SK-N-SH (cell line): ENCODE results near the gene LCN2. TPM values are rescaled to one million over a fixed set of nuclear protein-coding genes. Genes with fewer than 3 reads are reported as not detected.

Source experiments
- CTCF ChIA-PET: fragments of 300-600, 350-600 bp; formaldehyde crosslinking; extraction: SDS; loops from one replicate; lab custom pipeline; 2021; lab: Yijun Ruan, JAX
- POLR2A ChIA-PET: fragments of 350-600 bp; sonication (Branson Sonifier 250); formaldehyde crosslinking; extraction: SDS; loops from one replicate; lab custom pipeline; 2020; ENCODE audit warnings: antibody characterized with exemption, inconsistent platforms; lab: Yijun Ruan, JAX
- DNase-seq: peaks from one replicate; pipeline ENCODE4 v3.0.0; 2012
- H2AFZ ChIP-seq: fragments of 200-600 bp; sonication (generic); 2 replicates; pipeline ENCODE4 v1.8.1; 2016; ENCODE audit warnings: antibody characterized with exemption, mild to moderate bottlenecking, low read depth
- H3F3A ChIP-seq: fragments of 200-600 bp; sonication (generic); replicated peaks from 2 replicates; pipeline ENCODE3; 2016; ENCODE audit warnings: antibody characterized with exemption, mild to moderate bottlenecking; ENCODE audit not compliant: insufficient read depth
- H3K27ac ChIP-seq, 2 experiments: fragments of 200-500 bp in 1 of 2; fragments of 200-600 bp in 1 of 2; sonication (Bioruptor generic) in 1 of 2; sonication (generic), shearing (Covaris generic) in 1 of 2; 2 replicates each; pipeline versions ENCODE4 v1.5.1 to v1.6.1; 2014 to 2016; ENCODE audit warnings: low read depth in 2 of 2, inconsistent platforms in 1 of 2, low read length in 1 of 2, mild to moderate bottlenecking in 1 of 2, mixed read lengths in 1 of 2
- H3K27me3 ChIP-seq: fragments of 200-600 bp; sonication (generic), shearing (Covaris generic); 2 replicates; pipeline ENCODE4 v1.6.1; 2016; ENCODE audit warnings: mixed run types; ENCODE audit not compliant: insufficient read depth
- H3K36me3 ChIP-seq, 2 experiments: fragments of 200-500 bp in 1 of 2; fragments of 200-600 bp in 1 of 2; sonication (Bioruptor generic) in 1 of 2; sonication (generic) in 1 of 2; replicated peaks in 1 of 2; 2 replicates each; pipeline versions ENCODE3 to v1.5.1; 2014 to 2016; ENCODE audit warnings: low read length in 1 of 2, mild to moderate bottlenecking in 1 of 2; ENCODE audit not compliant: insufficient read depth in 2 of 2, control insufficient read depth in 1 of 2
- H3K4me1 ChIP-seq, 2 experiments: fragments of 200-500 bp in 1 of 2; fragments of 200-600 bp in 1 of 2; sonication (Bioruptor generic) in 1 of 2; sonication (generic), shearing (Covaris generic) in 1 of 2; 2 replicates each; pipeline versions ENCODE4 v1.5.1 to v1.6.1; 2014 to 2016; ENCODE audit warnings: low read depth in 1 of 2, low read length in 1 of 2, mixed run types in 1 of 2; ENCODE audit not compliant: insufficient read depth in 2 of 2, control insufficient read depth in 1 of 2
- H3K4me2 ChIP-seq: fragments of 200-600 bp; sonication (generic), shearing (Covaris generic); 2 replicates; pipeline ENCODE4 v1.6.1; 2017; ENCODE audit warnings: mixed run types
- H3K4me3 ChIP-seq, 2 experiments: fragments of 200-500 bp in 1 of 2; fragments of 200-600 bp in 1 of 2; sonication (Bioruptor generic) in 1 of 2; sonication (generic), shearing (Covaris generic) in 1 of 2; 2 replicates each; pipeline versions ENCODE4 v1.5.1 to v1.8.1; 2014 to 2016; ENCODE audit warnings: low read depth in 2 of 2, inconsistent platforms in 1 of 2, low read length in 1 of 2, mild to moderate bottlenecking in 1 of 2, mixed read lengths in 1 of 2, moderate library complexity in 1 of 2
- H3K79me2 ChIP-seq: fragments of 200-600 bp; sonication (generic); 2 replicates; pipeline ENCODE4 v1.8.1; 2017; ENCODE audit warnings: mild to moderate bottlenecking; ENCODE audit not compliant: insufficient read depth
- H3K9ac ChIP-seq: fragments of 200-600 bp; sonication (generic); 2 replicates; pipeline ENCODE4 v1.6.1; 2017; ENCODE audit warnings: mixed run types
- H3K9me2 ChIP-seq: fragments of 200-600 bp; sonication (generic); 2 replicates; pipeline ENCODE4 v1.6.1; 2017; ENCODE audit warnings: mixed run types
- H3K9me3 ChIP-seq: fragments of 200-600 bp; sonication (generic); 2 replicates; pipeline ENCODE4 v1.6.1; 2017; ENCODE audit warnings: mixed run types, mild to moderate bottlenecking, moderate library complexity
- H4K20me1 ChIP-seq: fragments of 200-600 bp; sonication (generic); 2 replicates; pipeline ENCODE4 v1.6.1; 2017; ENCODE audit warnings: mild to moderate bottlenecking, mixed run types; ENCODE audit not compliant: insufficient read depth
- CHD2 ChIP-seq: fragments of 150-350 bp; IDR thresholded peaks from 2 replicates; pipeline ENCODE4 v1.6.1; 2018; ENCODE audit warnings: low read length; ENCODE audit not compliant: partially characterized antibody
- CTCF ChIP-seq: fragments of 200-600 bp; sonication (generic); IDR thresholded peaks from 2 replicates; pipeline ENCODE4 v1.6.1; 2017; ENCODE audit warnings: antibody characterized with exemption, mild to moderate bottlenecking, moderate library complexity
- ELF1 ChIP-seq: IDR thresholded peaks from 2 replicates; pipeline ENCODE4 v1.4.0; 2012
- EP300 ChIP-seq, 2 experiments: IDR thresholded peaks; 2 replicates each; pipeline versions ENCODE4 v1.4.0 to v1.6.1; 2012; ENCODE audit warnings: borderline replicate concordance in 1 of 2, low read depth in 1 of 2, low read length in 1 of 2
- EZH2phosphoT487 ChIP-seq: fragments of 200-600 bp; sonication (generic); IDR thresholded peaks from 2 replicates; pipeline ENCODE4 v1.6.1; 2017; ENCODE audit warnings: low read depth, mixed run types, mild to moderate bottlenecking, antibody characterized with exemption, moderate library complexity, borderline replicate concordance
- FOXJ3 ChIP-seq: sonication (generic); formaldehyde crosslinking; IDR thresholded peaks from 2 replicates; pipeline ENCODE4 v1.5.1; 2020; ENCODE audit warnings: mild to moderate bottlenecking, missing genetic modification reagents
- MEF2A ChIP-seq: IDR thresholded peaks from 2 replicates; pipeline ENCODE4 v1.4.0; 2012; ENCODE audit warnings: low read depth, borderline replicate concordance
- POLR2AphosphoS5 ChIP-seq: IDR thresholded peaks from 2 replicates; pipeline ENCODE4 v1.6.1; 2012; ENCODE audit warnings: low read depth, low read length
- RAD21 ChIP-seq: IDR thresholded peaks from 2 replicates; pipeline ENCODE4 v1.6.1; 2012; ENCODE audit warnings: mild to moderate bottlenecking, low read length
- RFX5 ChIP-seq: IDR thresholded peaks from 2 replicates; pipeline ENCODE4 v1.6.1; 2012; ENCODE audit warnings: mild to moderate bottlenecking, improper control_type of control experiment, low read length
- SMC3 ChIP-seq: IDR thresholded peaks from 2 replicates; pipeline ENCODE4 v1.6.1; 2012; ENCODE audit warnings: low read depth, low read length, improper control_type of control experiment
- TEAD4 ChIP-seq: IDR thresholded peaks from 2 replicates; pipeline ENCODE4 v1.4.0; 2012; ENCODE audit warnings: mild to moderate bottlenecking, borderline replicate concordance; ENCODE audit not compliant: insufficient read depth
- USF1 ChIP-seq: IDR thresholded peaks from 2 replicates; pipeline ENCODE4 v1.4.0; 2012; ENCODE audit warnings: low read depth, borderline replicate concordance
- USF2 ChIP-seq: fragments of 150-350 bp; IDR thresholded peaks from 2 replicates; pipeline ENCODE4 v1.6.1; 2017; ENCODE audit warnings: antibody characterized with exemption, low read length, low read depth, borderline replicate concordance
- YY1 ChIP-seq: IDR thresholded peaks from 2 replicates; pipeline ENCODE4 v1.4.0; 2012; ENCODE audit warnings: low read depth, mild to moderate bottlenecking
- WGBS: methylation state at CpG from one replicate; pipeline ENCODE4 v1.1.6; 2017; ENCODE audit warnings: low lambda C conversion rate; 5-methylcytosine and 5-hydroxymethylcytosine counted together
- polyA plus RNA-seq, 3 experiments: library from polyadenylated mRNA; depleted of rRNA; stranded (reverse); fragments of >200 nt; gene quantifications; 2 replicates each; pipeline ENCODE4 v1.2.3, GENCODE V29; 2012

LCN2 gene
- polyA plus RNA-seq, 1 of the 3 experiments (the other 2 are of a cell fraction), result not detected

GRCh38 chr9:128144239-128145181 lies 4.7 kb upstream of the LCN2 start:
- Histone ChIP-seq H3K36me3 (no peaks in the 10 kb centered on the region), H3K9me2 (no peaks in the 10 kb centered on the region), H3K27me3 (no peaks in the 10 kb centered on the region), H3K9ac (no peak overlapping the region), H3K79me2 (no peaks in the 10 kb centered on the region), H3F3A (no peaks in the 10 kb centered on the region), H3K9me3 (no peaks in the 10 kb centered on the region), H2AFZ (no peak overlapping the region), H3K4me1 (no peaks in the 10 kb centered on the region), H3K4me3 (no peak overlapping the region), H3K27ac (no peak overlapping the region), H4K20me1 (no peaks in the 10 kb centered on the region), H3K4me2 (no peak overlapping the region)
- POLR2A ChIA-PET, result no interaction called here
- CTCF ChIA-PET, result interaction anchor here (0.6 to 2.0 kb wide), 2 partner anchors 27 to 518 kb away, joined by 3 to 8 read pairs; no protein-coding TSS in a partner anchor
- DNase-seq, result no peak
- TF ChIP-seq ELF1 (no peak), FOXJ3 (no peak), RFX5 (no peak), CTCF (no peak), SMC3 (no peak), USF2 (no peak), CHD2 (no peak), RAD21 (no peak), POLR2AphosphoS5 (no peak), EZH2phosphoT487 (no peak), TEAD4 (no peak), USF1 (no peak), YY1 (no peak), EP300 (IDR thresholded peaks at IDR 0.05; ENCODE audit: borderline replicate concordance in 1 of 2, low read depth in 1 of 2, low read length in 1 of 2) (no peak), MEF2A (no peak)
- WGBS, result 78% methylated on average over 16 of the region's 22 CpGs
